Erythroblast (primary cell): Measurements from ENCODE around the gene NSF.

Source experiments
- GATA1 ChIP-seq: IDR thresholded peaks from 2 replicates; pipeline ENCODE4 v1.6.1; 2011; ENCODE audit warnings: low read depth, mild to moderate bottlenecking, control low read depth, low read length, moderate library complexity
- POLR2A ChIP-seq: IDR thresholded peaks from 2 replicates; pipeline ENCODE4 v1.6.1; 2011; ENCODE audit warnings: mild to moderate bottlenecking, low read length

GRCh38 chr17:46742565-46743270, 152.2 kb downstream of the NSF start:
- TF ChIP-seq POLR2A (no peak), GATA1 (no peak)
